IPS DF 19.7 (cell line): ENCODE data around the gene PODN.

Experiments
- DNase-seq: peaks from one replicate; pipeline ENCODE4 v3.0.0-alpha.2; 2013; ENCODE audit warnings: low read depth, low spot score

The PODN gene

DNA sequence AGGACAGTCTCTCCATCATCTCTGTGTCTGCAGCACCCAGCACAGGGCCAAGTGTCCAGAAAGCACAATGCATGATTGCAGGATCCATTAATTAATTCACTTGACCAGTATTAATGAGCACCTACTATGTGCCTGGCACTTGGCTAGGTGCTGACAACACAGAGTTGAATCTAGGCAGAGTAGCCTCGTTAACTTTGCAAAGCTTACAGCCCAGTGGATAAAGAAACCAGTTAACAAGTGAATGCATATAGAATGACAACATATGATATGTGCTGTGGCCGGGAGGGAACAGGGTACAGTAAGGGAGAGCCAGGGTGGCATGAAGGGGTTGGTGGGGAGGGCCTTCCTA is 69.6 kb downstream of the PODN start:
- no peak for DNase-seq

DNA sequence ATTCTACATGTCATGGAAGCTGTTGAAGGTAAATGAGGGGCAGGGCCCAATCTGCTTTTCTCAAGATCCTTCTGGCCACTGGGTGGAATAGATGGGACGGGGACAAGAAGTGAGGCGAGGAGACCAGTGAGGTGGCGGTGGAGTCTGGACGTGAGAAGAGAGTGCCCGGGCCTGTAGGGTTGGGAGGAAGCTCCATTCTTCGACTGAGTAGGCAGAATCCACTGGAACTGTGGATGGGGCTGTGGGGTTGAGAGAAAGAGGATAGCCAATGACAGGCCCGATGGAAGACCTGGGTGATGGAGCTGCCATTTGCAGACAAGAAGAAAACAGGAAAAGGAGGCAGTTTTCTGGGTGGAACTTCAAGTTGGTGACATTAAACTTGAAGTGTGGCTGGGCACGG is 70.2 kb downstream of the PODN start:
- DNase-seq = no peak

DNA sequence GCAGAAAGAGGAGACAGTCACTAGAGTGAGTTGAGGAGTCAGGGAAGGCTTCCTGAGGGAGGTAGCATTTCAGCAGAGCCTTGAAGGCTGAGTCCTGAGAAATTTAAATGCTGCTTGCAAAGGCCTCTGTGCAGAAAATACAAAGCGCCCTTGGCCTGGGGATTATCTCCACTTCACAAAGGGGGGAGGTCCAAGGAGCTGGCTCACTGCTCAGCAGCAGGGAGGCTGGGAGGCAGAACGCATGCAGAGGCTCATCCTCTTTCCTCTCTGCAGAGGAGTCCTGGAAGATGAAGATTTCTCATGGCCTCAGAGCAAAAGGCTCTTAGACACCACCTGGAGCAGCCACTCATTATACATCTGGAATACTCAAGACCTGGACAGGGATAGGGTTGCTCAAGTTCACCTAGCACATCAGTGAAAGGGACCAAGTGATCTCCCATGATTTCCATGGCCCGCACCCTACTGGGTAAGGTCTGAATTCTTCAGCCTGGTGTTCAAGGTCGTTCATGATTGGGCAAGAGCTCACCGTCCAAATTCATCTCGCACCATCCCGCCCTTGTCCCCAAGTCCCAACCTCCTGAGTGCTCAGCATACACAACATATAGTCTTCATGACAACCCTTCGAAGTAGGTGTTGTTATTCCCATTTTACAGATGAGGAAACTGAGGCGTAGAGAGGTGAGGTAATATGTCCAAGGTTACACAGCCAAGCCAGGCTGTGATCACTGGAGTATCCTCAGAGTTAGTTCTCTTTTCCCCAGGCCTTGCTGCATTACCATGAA is 71.4 kb downstream of the PODN start:
- DNase-seq = no peak

DNA sequence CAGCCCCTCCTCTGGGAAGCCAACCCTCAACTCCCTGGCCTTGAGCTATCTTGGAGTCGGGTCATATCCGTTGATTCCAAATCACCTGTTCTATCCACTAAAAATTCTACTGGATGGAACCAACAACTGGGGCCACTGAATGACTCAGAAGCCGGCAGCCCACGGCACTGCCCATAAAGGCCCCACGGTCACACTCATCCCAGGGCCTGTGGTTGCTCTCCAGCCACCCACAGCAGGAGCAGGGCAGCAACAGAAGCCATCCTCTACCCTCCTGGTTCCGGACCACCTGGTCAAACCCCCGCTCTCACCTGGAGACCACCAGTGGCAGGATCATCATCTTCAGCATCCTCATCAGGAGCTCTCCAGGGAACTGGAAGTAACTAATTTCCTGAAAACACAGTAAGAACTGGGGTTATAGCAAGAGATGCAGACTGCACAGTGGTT is 72.1 kb downstream of the PODN start:
- no peak for DNase-seq
